ENCODE data around the gene GNLY. TPM values are rescaled to one million over a fixed set of nuclear protein-coding genes. Genes with fewer than 3 reads are reported as not detected.

GNLY gene
- total and polyA plus RNA-seq, 2 of the 13 experiments (the other 11 are each of a cell fraction or from before 2014, with no cell fraction given): not detected

GRCh38 chr2:85728883-85729824 is 35.0 kb downstream of the GNLY start (continued):
- TF ChIP-seq ZNF687 (CRISPR knock-in tag; IDR thresholded peaks at IDR 0.05) (peak; percentile 48), ZNF280D (CRISPR knock-in tag; IDR thresholded peaks at IDR 0.05) (no peak), STAG1 (CRISPR knock-in tag; IDR thresholded peaks at IDR 0.05) (peak; percentile 99), ATF7 (IDR thresholded peaks at IDR 0.05) (no peak), ATF7 (CRISPR knock-in tag; IDR thresholded peaks at IDR 0.05) (no peak), E2F1 (CRISPR knock-in tag; IDR thresholded peaks at IDR 0.05) (no peak), NCOA1 (CRISPR knock-in tag; IDR thresholded peaks at IDR 0.05) (no peak), TSC22D2 (CRISPR knock-in tag; IDR thresholded peaks at IDR 0.05; ENCODE audit: borderline replicate concordance) (0 out of 2 replicates have a peak, but pooled peaks have one; percentile 37), NCOA2 (CRISPR knock-in tag; IDR thresholded peaks at IDR 0.05) (0 out of 2 replicates have a peak, but pooled peaks have one; percentile 10), ZNF816 (CRISPR knock-in tag; IDR thresholded peaks at IDR 0.05; ENCODE audit: borderline replicate concordance) (no peak), ZNF768 (CRISPR knock-in tag; IDR thresholded peaks at IDR 0.05) (peak; percentile 58; the same call in 1 of the 2 replicates), KDM5A (IDR thresholded peaks at IDR 0.05; ENCODE audit: borderline replicate concordance, low read length) (no peak), THRA (CRISPR knock-in tag; IDR thresholded peaks at IDR 0.05; ENCODE audit: borderline replicate concordance) (peak; percentile 60; the same call in 1 of the 2 replicates), CREB1 (IDR thresholded peaks at IDR 0.05) (peak; percentile 27; the same call in 1 of the 2 replicates), CREB1 (CRISPR knock-in tag; IDR thresholded peaks at IDR 0.05) (no peak), ZNF598 (CRISPR knock-in tag; IDR thresholded peaks at IDR 0.05; ENCODE audit: borderline replicate concordance) (peak; percentile 57; the same call in 1 of the 2 replicates), NFKBIZ (CRISPR knock-in tag; IDR thresholded peaks at IDR 0.05) (no peak), ZNF761 (CRISPR knock-in tag; conservative IDR thresholded peaks at IDR 0.05) (no peak), SMC3 (IDR thresholded peaks at IDR 0.05; ENCODE audit: low read length) (peak; percentile 76), ZNF614 (CRISPR knock-in tag; IDR thresholded peaks at IDR 0.05; ENCODE audit: borderline replicate concordance) (peak; percentile 33; the same call in 1 of the 2 replicates)
